HG03064 (cell line): ENCODE measurements around the gene CLUH.

Experiments used
- ATAC-seq: cut with Tn5 transposase; IDR thresholded peaks from one replicate; pipeline ENCODE4 v1.9.1; 2021; ENCODE audit warnings: low read depth; ENCODE audit not compliant: unreplicated experiment

The CLUH gene

GRCh38 chr17:2722611-2723010 lies 11.0 kb upstream of the CLUH start:
- no peak for ATAC-seq

- ATAC-seq, result no peak
Measured at GRCh38 chr17:2721603-2722002, 10.0 kb upstream of the CLUH start.

- ATAC-seq, result no peak
Measured at GRCh38 chr17:2719861-2720260, 8.3 kb upstream of the CLUH start.

- no peak for ATAC-seq
Measured at GRCh38 chr17:2718150-2718938, 6.8 kb upstream of the CLUH start.

GRCh38 chr17:2716649-2717048 lies 5.1 kb upstream of the CLUH start:
- ATAC-seq, result no peak

GRCh38 chr17:2713881-2714280 lies 2.3 kb upstream of the CLUH start:
- ATAC-seq, result no peak

- ATAC-seq, result no peak
Measured at GRCh38 chr17:2712300-2713043, 908 bp upstream of the CLUH start.

GRCh38 chr17:2710803-2711607 lies 559 bp downstream of the CLUH start:
- ATAC-seq, result peak; percentile 17

- ATAC-seq, result no peak
Measured at GRCh38 chr17:2710071-2710802, 1.3 kb downstream of the CLUH start.

GRCh38 chr17:2709183-2709661 lies 2.3 kb downstream of the CLUH start:
- ATAC-seq, result no peak

- ATAC-seq, result no peak
Measured at GRCh38 chr17:2708585-2709182, 2.9 kb downstream of the CLUH start.

GRCh38 chr17:2707721-2708584 lies 3.6 kb downstream of the CLUH start:
- ATAC-seq, result no peak

- no peak for ATAC-seq
Measured at GRCh38 chr17:2706911-2707510, 4.6 kb downstream of the CLUH start.

GRCh38 chr17:2705888-2706795 lies 5.4 kb downstream of the CLUH start:
- no peak for ATAC-seq

- ATAC-seq, result no peak
Measured at GRCh38 chr17:2705263-2705662, 6.3 kb downstream of the CLUH start.

GRCh38 chr17:2704890-2705248 lies 6.7 kb downstream of the CLUH start:
- no peak for ATAC-seq

GRCh38 chr17:2704031-2704889 lies 7.3 kb downstream of the CLUH start:
- ATAC-seq, result no peak
